EH (cell line): ENCODE results near the gene NACA.
"Not testable (repeated sequence)": the region's sequence is repeated elsewhere in the genome, so short reads cannot be mapped to it uniquely, and the experiment has no call there.

Experiments
- DNase-seq: peaks from one replicate; pipeline ENCODE4 v3.0.0-alpha.2; 2015; ENCODE audit warnings: low read depth

Gene NACA

GRCh38 chr12:56723889-56724700, 1.0 kb downstream of the NACA start:
- peak; percentile 77 for DNase-seq

- DNase-seq, result no peak
These were observed 1.7 kb downstream of the NACA start for GRCh38 chr12:56723352-56723751.

GRCh38 chr12:56722832-56723231, 2.3 kb downstream of the NACA start:
- DNase-seq, result no peak

GRCh38 chr12:56721721-56722120, 3.4 kb downstream of the NACA start:
- no peak for DNase-seq

GRCh38 chr12:56721216-56721615, 3.9 kb downstream of the NACA start:
- no peak for DNase-seq

GRCh38 chr12:56720731-56721151, 4.4 kb downstream of the NACA start:
- DNase-seq, result no peak

- DNase-seq, result no peak
These were observed 6.0 kb downstream of the NACA start for GRCh38 chr12:56719056-56719455.

GRCh38 chr12:56718636-56719035, 6.5 kb downstream of the NACA start:
- DNase-seq, result no peak

GRCh38 chr12:56718149-56718548, 7.0 kb downstream of the NACA start:
- no peak for DNase-seq

GRCh38 chr12:56716933-56717880, 7.9 kb downstream of the NACA start:
- no peak for DNase-seq

GRCh38 chr12:56716458-56716857, 8.6 kb downstream of the NACA start:
- DNase-seq, result no peak

- DNase-seq, result no peak
These were observed 9.3 kb downstream of the NACA start for GRCh38 chr12:56715798-56716197.

- no peak for DNase-seq
These were observed 10.6 kb downstream of the NACA start for GRCh38 chr12:56714431-56714929.

GRCh38 chr12:56713345-56713744, 11.8 kb downstream of the NACA start:
- DNase-seq, result no peak

GRCh38 chr12:56709759-56710376, 15.2 kb downstream of the NACA start:
- DNase-seq, result no peak

GRCh38 chr12:56704522-56704921, 20.6 kb downstream of the NACA start:
- DNase-seq, result not testable (repeated sequence)

GRCh38 chr12:56699020-56699661, 26.0 kb downstream of the NACA start:
- no peak for DNase-seq

GRCh38 chr12:56695327-56696101, 29.6 kb downstream of the NACA start:
- DNase-seq, result peak; percentile 40

- DNase-seq, result no peak
These were observed 30.9 kb downstream of the NACA start for GRCh38 chr12:56694161-56694560.

- no peak for DNase-seq
These were observed 36.3 kb downstream of the NACA start for GRCh38 chr12:56688846-56689109.

GRCh38 chr12:56688129-56688845, 36.8 kb downstream of the NACA start, which contains the start of gene PTGES3:
TSS of gene PTGES3 (minus strand) at chr12:56688284. CDS start at chr12:56687999, 285 bp downstream.
- peak; percentile 99 for DNase-seq
